Calu3 (cell line): ENCODE measurements around the gene PLEKHA5. TPM values are rescaled to one million over a fixed set of nuclear protein-coding genes. Genes with fewer than 3 reads are reported as not detected.
"Not testable (repeated sequence)": the region's sequence is repeated elsewhere in the genome, so short reads cannot be mapped to it uniquely, and the experiment has no call there.

Experiments used
- BruUV-seq: library from RNA; stranded (reverse); fragments of 400-500 nt; replicated peaks from 2 replicates; lab custom pipeline; 2021; lab: Mats Ljungman, UMichigan
- CTCF ChIA-PET: fragments of 300-600 bp; sonication (Branson Sonifier 250); formaldehyde crosslinking; loops from one replicate; lab custom pipeline; 2022; ENCODE audit warnings: antibody characterized with exemption; lab: Charles Lee
- DNase-seq: peaks from one replicate; pipeline ENCODE4 v3.0.0; 2022
- H3K27ac Mint-ChIP-seq: one replicate; pipeline ENCODE4 v1.8.0; 2022; ENCODE audit warnings: mixed read lengths; ENCODE audit not compliant: unreplicated experiment
- H3K27me3 Mint-ChIP-seq: one replicate; pipeline ENCODE4 v1.8.0; 2022; ENCODE audit warnings: mixed read lengths; ENCODE audit not compliant: unreplicated experiment
- H3K36me3 Mint-ChIP-seq: one replicate; pipeline ENCODE4 v1.8.0; 2022; ENCODE audit warnings: mild to moderate bottlenecking, moderate library complexity, mixed read lengths; ENCODE audit not compliant: insufficient read depth, unreplicated experiment
- H3K4me1 Mint-ChIP-seq: one replicate; pipeline ENCODE4 v1.8.0; 2022; ENCODE audit warnings: mild to moderate bottlenecking, low read depth, mixed read lengths; ENCODE audit not compliant: unreplicated experiment
- H3K4me3 Mint-ChIP-seq: one replicate; pipeline ENCODE4 v1.8.0; 2022; ENCODE audit warnings: mild to moderate bottlenecking, low read depth, moderate library complexity, mixed read lengths; ENCODE audit not compliant: unreplicated experiment
- H3K9me3 Mint-ChIP-seq: one replicate; pipeline ENCODE4 v1.8.0; 2022; ENCODE audit warnings: low read depth, mixed read lengths; ENCODE audit not compliant: unreplicated experiment
- CTCF ChIP-seq: fragments of 200-600 bp; IDR thresholded peaks from one replicate; pipeline ENCODE4 v1.8.0; 2022; ENCODE audit warnings: antibody characterized with exemption; ENCODE audit not compliant: unreplicated experiment
- intact Hi-C: fragments of 100-400 bp; cut with micrococcal nuclease; formaldehyde crosslinking; loops from one replicate; pipeline ENCODE4 v1.10.0; 2022; ENCODE audit not compliant: unreplicated experiment
- total RNA-seq: library from RNA; stranded (reverse); gene quantifications from 2 replicates; pipeline ENCODE4 v1.2.3, GENCODE V29; 2022

The PLEKHA5 gene
- total RNA-seq, 1 experiment from 2014 or later = 57.9 TPM

- BruUV-seq = no TSS peak
- CTCF ChIA-PET = no interaction called here
These were observed 208.9 kb downstream of the PLEKHA5 start for GRCh38 chr12:19338405-19338804.

DNA sequence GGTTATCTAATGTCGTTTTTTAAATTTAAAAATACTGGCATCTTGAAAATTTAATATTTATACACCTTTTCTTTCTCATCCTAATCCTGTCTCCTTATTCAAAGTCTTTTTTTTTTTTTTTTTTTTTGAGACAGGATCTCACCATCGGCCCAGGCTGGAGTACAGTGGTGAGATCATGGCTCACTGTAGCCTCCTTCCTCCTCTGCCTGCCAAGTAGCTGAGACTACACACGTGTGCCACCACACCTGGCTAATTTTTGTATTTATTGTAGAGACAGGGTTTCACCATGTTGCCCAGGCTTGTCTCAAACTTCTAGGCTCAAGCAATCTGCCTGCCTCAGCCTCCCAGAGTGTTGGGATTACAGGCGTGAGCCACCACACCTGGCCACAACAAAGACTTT lies 221.3 kb downstream of the PLEKHA5 start:
- BruUV-seq, DNase-seq: not testable (repeated sequence)

More at GRCh38 chr12:19338405-19338804, 208.9 kb downstream of the PLEKHA5 start:
- no peaks in the 10 kb centered on the region for H3K27me3 Mint-ChIP-seq
- peaks cover 3% of the 10 kb centered on the region for H3K36me3 Mint-ChIP-seq
- intact Hi-C loops = no loop called here
- no peak overlapping the region for H3K27ac Mint-ChIP-seq
- no peak overlapping the region for H3K4me3 Mint-ChIP-seq
- no peak for DNase-seq
- no peaks in the 10 kb centered on the region for H3K9me3 Mint-ChIP-seq
- H3K4me1 Mint-ChIP-seq = no peaks in the 10 kb centered on the region
- no peak for TF ChIP-seq CTCF

DNA sequence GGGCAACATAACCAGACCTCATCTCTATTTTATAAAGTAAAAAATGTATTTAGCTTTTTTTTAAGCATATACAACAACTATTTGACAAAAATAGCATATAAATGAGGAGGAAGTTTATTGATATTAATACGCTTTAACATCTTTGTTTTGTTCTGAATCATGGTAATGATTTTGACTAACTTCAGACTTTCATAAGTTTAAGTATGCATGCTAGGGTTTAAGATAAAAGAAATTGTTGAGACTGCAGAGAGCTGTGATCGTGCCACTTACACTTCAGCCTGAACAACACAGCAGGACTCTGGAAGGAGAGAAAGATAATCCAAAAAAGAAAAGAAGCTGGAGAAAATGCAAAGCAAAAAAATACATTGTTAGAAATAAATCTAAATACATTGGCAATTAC lies 221.8 kb downstream of the PLEKHA5 start:
- H3K27ac Mint-ChIP-seq = no peak overlapping the region
- intact Hi-C loops = no loop called here
- H3K4me1 Mint-ChIP-seq = no peaks in the 10 kb centered on the region
- BruUV-seq = no TSS peak
- no peak overlapping the region for H3K4me3 Mint-ChIP-seq
- CTCF ChIA-PET = no interaction called here
- peaks cover 30% of the 10 kb centered on the region for H3K36me3 Mint-ChIP-seq
- no peak for DNase-seq
- TF ChIP-seq CTCF = no peak
- no peaks in the 10 kb centered on the region for H3K27me3 Mint-ChIP-seq
- no peaks in the 10 kb centered on the region for H3K9me3 Mint-ChIP-seq

More for the DNA sequence above, 221.3 kb downstream of the PLEKHA5 start:
- CTCF ChIA-PET = interaction anchor here (0.7 kb wide), 1 partner anchor 55 kb away, joined by 4 read pairs; no protein-coding TSS in a partner anchor
- H3K27ac Mint-ChIP-seq, H3K27me3 Mint-ChIP-seq, intact Hi-C loops, H3K4me3 Mint-ChIP-seq, H3K9me3 Mint-ChIP-seq, H3K4me1 Mint-ChIP-seq: not testable (repeated sequence)
- peaks cover 30% of the 10 kb centered on the region for H3K36me3 Mint-ChIP-seq

DNA sequence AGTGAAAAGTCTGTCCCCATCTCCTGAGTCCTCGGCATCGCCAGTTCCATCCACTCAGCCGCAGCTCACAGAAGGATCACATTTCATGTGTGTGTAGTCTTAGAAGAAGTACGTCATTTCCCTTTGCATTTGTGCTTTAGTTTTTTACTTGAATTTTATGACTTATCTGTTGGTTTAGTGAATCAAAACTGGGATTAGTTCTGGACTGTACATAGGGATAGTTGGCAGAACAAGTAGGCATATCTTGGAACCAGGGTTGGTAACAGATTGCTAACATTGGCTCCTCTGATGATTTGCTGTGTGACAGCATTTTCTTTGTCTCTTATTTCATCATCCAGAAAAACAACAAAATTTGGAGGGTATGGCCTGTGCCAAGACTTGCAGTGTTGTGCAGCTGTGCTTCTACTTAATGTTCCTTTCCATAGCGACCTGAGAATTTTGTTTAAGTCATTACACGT lies 240.2 kb downstream of the PLEKHA5 start:
- no peak overlapping the region for H3K4me3 Mint-ChIP-seq
- no peak overlapping the region for H3K27ac Mint-ChIP-seq
- CTCF ChIA-PET = no interaction called here
- peaks cover 54% of the 10 kb centered on the region for H3K36me3 Mint-ChIP-seq
- DNase-seq = no peak
- no peak for TF ChIP-seq CTCF
- H3K27me3 Mint-ChIP-seq = no peaks in the 10 kb centered on the region
- H3K9me3 Mint-ChIP-seq = no peaks in the 10 kb centered on the region
- BruUV-seq = no TSS peak
- H3K4me1 Mint-ChIP-seq = no peaks in the 10 kb centered on the region
- intact Hi-C loops = no loop called here

DNA sequence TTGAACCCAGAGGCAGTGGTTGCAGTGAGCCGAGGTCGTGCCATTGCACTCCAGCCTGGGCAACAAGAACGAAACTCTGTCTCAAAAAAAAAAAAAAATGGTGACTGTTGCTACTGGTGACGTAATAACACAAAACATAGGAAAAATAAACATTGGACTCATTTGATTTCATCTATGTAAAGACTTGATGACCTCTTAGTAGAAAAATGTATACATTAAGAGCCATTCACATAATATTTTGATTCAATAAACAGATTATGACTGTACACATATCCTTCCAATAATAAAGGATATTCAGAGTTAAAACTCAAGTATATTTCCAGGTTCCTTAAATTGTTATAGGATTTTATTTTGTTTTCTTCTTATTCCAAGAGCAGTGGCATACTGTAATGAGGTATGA lies 244.1 kb downstream of the PLEKHA5 start:
- intact Hi-C loops = no loop called here
- Mint-ChIP-seq H3K27ac (no peak overlapping the region), H3K9me3 (no peaks in the 10 kb centered on the region), H3K4me3 (no peak overlapping the region), H3K4me1 (no peaks in the 10 kb centered on the region), H3K27me3 (no peaks in the 10 kb centered on the region), H3K36me3 (peaks cover 42% of the 10 kb centered on the region)
- CTCF ChIA-PET = interaction anchor here (0.7 kb wide), 1 partner anchor 26 kb away, joined by 5 read pairs; no protein-coding TSS in a partner anchor
- DNase-seq = no peak
- no peak for TF ChIP-seq CTCF
- no TSS peak for BruUV-seq
